ENCODE results near the gene RPN2. TPM values are rescaled to one million over a fixed set of nuclear protein-coding genes. Genes with fewer than 3 reads are reported as not detected.

Gene RPN2
- total and polyA plus RNA-seq, 2 donors (not counting 1 experiment from before 2014, with no cell fraction given), result 262 to 414 TPM

- Histone ChIP-seq H3K27ac (ENCODE audit: insufficient read depth, low read length) (no peak overlapping the region), H4K20me1 (ENCODE audit: control insufficient read depth, extremely low read depth, insufficient read depth, low read length) (no peaks in the 10 kb centered on the region), H3K9me3 (ENCODE audit: control insufficient read depth, insufficient read depth, low read depth, low read length) (no peaks in the 10 kb centered on the region), H3K27me3 (ENCODE audit: control insufficient read depth, insufficient read depth, low read length) (peaks cover 34% of the 10 kb centered on the region), H3K4me1 (ENCODE audit: control insufficient read depth, extremely low read depth, insufficient read depth, low read length) (no peaks in the 10 kb centered on the region), H3K4me2 (ENCODE audit: extremely low read depth, insufficient read depth, low read length) (no peak overlapping the region), H3K36me3 (ENCODE audit: control insufficient read depth, insufficient read depth, low read length) (no peaks in the 10 kb centered on the region), H3K4me3 (replicated peaks in 1 of 4; ENCODE audit: control extremely low read depth in 1 of 4, insufficient read depth in 1 of 4, low read depth in 3 of 4, low read length in 4 of 4) (no peak overlapping the region), H2AFZ (ENCODE audit: low read length) (no peak overlapping the region), H3K9ac (ENCODE audit: insufficient read depth, low read length) (no peak overlapping the region), H3K79me2 (ENCODE audit: control insufficient read depth, insufficient read depth, low read length) (no peaks in the 10 kb centered on the region)
- no peak for DNase-seq (ENCODE audit: low read depth in 2 of 2)
- TF ChIP-seq EZH2 (IDR thresholded peaks at IDR 0.05; ENCODE audit: low read length, missing control alignments), result no peak
These were observed 81.8 kb downstream of the RPN2 start for GRCh38 chr20:37260923-37261322.

GRCh38 chr20:37261714-37262113 is 82.6 kb downstream of the RPN2 start, which contains the start of gene GHRH:
GHRH (minus strand) TSS chr20:37261814; CDS start chr20:37256889, 4,925 bp downstream.
- no peak within 1 kb of the TSS for H2AFZ ChIP-seq (ENCODE audit: low read length)
- H3K79me2 ChIP-seq (ENCODE audit: control insufficient read depth, insufficient read depth, low read length), result no peaks in the 10 kb centered on the region
- H4K20me1 ChIP-seq (ENCODE audit: control insufficient read depth, extremely low read depth, insufficient read depth, low read length), result no peaks in the 10 kb centered on the region
- no peaks in the 10 kb centered on the region for H3K9me3 ChIP-seq (ENCODE audit: control insufficient read depth, insufficient read depth, low read depth, low read length)
- no peak within 1 kb of the TSS for H3K4me2 ChIP-seq (ENCODE audit: extremely low read depth, insufficient read depth, low read length)
- peaks cover 32% of the 10 kb centered on the region for H3K27me3 ChIP-seq (ENCODE audit: control insufficient read depth, insufficient read depth, low read length)
- no peaks in the 10 kb centered on the region for H3K36me3 ChIP-seq (ENCODE audit: control insufficient read depth, insufficient read depth, low read length)
- DNase-seq (ENCODE audit: low read depth in 2 of 2), result no peak
- H3K4me1 ChIP-seq (ENCODE audit: control insufficient read depth, extremely low read depth, insufficient read depth, low read length), result no peaks in the 10 kb centered on the region
- H3K4me3 ChIP-seq (replicated peaks in 1 of 4; ENCODE audit: control extremely low read depth in 1 of 4, insufficient read depth in 1 of 4, low read depth in 3 of 4, low read length in 4 of 4), result no peak within 1 kb of the TSS
- H3K9ac ChIP-seq (ENCODE audit: insufficient read depth, low read length), result no peak within 1 kb of the TSS
- TF ChIP-seq EZH2 (IDR thresholded peaks at IDR 0.05; ENCODE audit: low read length, missing control alignments), result no peak
- TF ChIP-seq CTCF (conservative IDR thresholded peaks at IDR 0.05 in 1 of 2, IDR thresholded peaks at IDR 0.05 in 1 of 2; ENCODE audit: low read depth in 1 of 2, low read length in 2 of 2), result no peak
- no peak within 1 kb of the TSS for H3K27ac ChIP-seq (ENCODE audit: insufficient read depth, low read length)

- Histone ChIP-seq H2AFZ (ENCODE audit: low read length) (no peak overlapping the region), H3K9me3 (ENCODE audit: control insufficient read depth, insufficient read depth, low read depth, low read length) (no peaks in the 10 kb centered on the region), H3K36me3 (ENCODE audit: control insufficient read depth, insufficient read depth, low read length) (no peaks in the 10 kb centered on the region), H3K4me1 (ENCODE audit: control insufficient read depth, extremely low read depth, insufficient read depth, low read length) (no peaks in the 10 kb centered on the region), H4K20me1 (ENCODE audit: control insufficient read depth, extremely low read depth, insufficient read depth, low read length) (no peaks in the 10 kb centered on the region), H3K27me3 (ENCODE audit: control insufficient read depth, insufficient read depth, low read length) (peaks cover 30% of the 10 kb centered on the region), H3K9ac (ENCODE audit: insufficient read depth, low read length) (no peak overlapping the region), H3K4me3 (replicated peaks in 1 of 4; ENCODE audit: control extremely low read depth in 1 of 4, insufficient read depth in 1 of 4, low read depth in 3 of 4, low read length in 4 of 4) (no peak overlapping the region), H3K79me2 (ENCODE audit: control insufficient read depth, insufficient read depth, low read length) (no peaks in the 10 kb centered on the region), H3K27ac (ENCODE audit: insufficient read depth, low read length) (no peak overlapping the region), H3K4me2 (ENCODE audit: extremely low read depth, insufficient read depth, low read length) (no peak overlapping the region)
- TF ChIP-seq CTCF (conservative IDR thresholded peaks at IDR 0.05 in 1 of 2, IDR thresholded peaks at IDR 0.05 in 1 of 2; ENCODE audit: low read depth in 1 of 2, low read length in 2 of 2), result no peak
- no peak for DNase-seq (ENCODE audit: low read depth in 2 of 2)
These were observed 83.4 kb downstream of the RPN2 start for GRCh38 chr20:37262505-37262904.

Data from fibroblast of lung (primary cell).